ENCODE data around the gene FBXO27.

FBXO27 gene

GRCh38 chr19:38985262-38985661 is 47.1 kb downstream of the FBXO27 start:
- no peak for DNase-seq

GRCh38 chr19:38980583-38981374 is 51.6 kb downstream of the FBXO27 start:
- DNase-seq, result no peak

GRCh38 chr19:38979812-38980211 is 52.5 kb downstream of the FBXO27 start:
- no peak for DNase-seq

- DNase-seq, result no peak
These were observed 54.0 kb downstream of the FBXO27 start for GRCh38 chr19:38978326-38978689.

- no peak for DNase-seq
These were observed 54.7 kb downstream of the FBXO27 start for GRCh38 chr19:38977445-38978325.

- no peak for DNase-seq
These were observed 56.5 kb downstream of the FBXO27 start for GRCh38 chr19:38975861-38976271.

GRCh38 chr19:38975214-38975860 is 57.0 kb downstream of the FBXO27 start, which contains the start of gene FBXO17:
TSS of gene FBXO17 (minus strand) at chr19:38975742. CDS start at chr19:38950319, 25,423 bp downstream.
- DNase-seq, result no peak

- no peak for DNase-seq
These were observed 57.6 kb downstream of the FBXO27 start for GRCh38 chr19:38974624-38975213.
